Spleen (tissue), 7 donors: ENCODE results near the gene RND3.

Source experiments
- POLR2A ChIP-seq, 3 donors: fragments of 450-650 bp; IDR thresholded peaks; one replicate each; pipeline ENCODE4 v1.5.1; 2017; ENCODE audit warnings: antibody characterized with exemption in 3 of 3, mild to moderate bottlenecking in 1 of 3
- POLR2AphosphoS5 ChIP-seq, 3 donors: sonication (generic); formaldehyde crosslinking; IDR thresholded peaks; one replicate each; pipeline ENCODE4 v1.5.1; 2017; ENCODE audit warnings: antibody characterized with exemption in 3 of 3
- TF ChIP-seq, protein P1 (sequence below), 11 experiments: fragments of 200-600 bp in 7 of 11; fragments of 450-650 bp in 4 of 11; sonication (generic) in 4 of 11; IDR thresholded peaks in 8 of 11; conservative IDR thresholded peaks in 3 of 11; 1 replicate in 7 of 11; 2 replicates in 4 of 11; pipeline versions ENCODE4 v1.4.0 to v1.8.0; 2016 to 2021; ENCODE audit warnings: antibody characterized with exemption in 11 of 11, inconsistent platforms in 4 of 11, mild to moderate bottlenecking in 1 of 11
- donor health status: DM: no; HTN: no; CAD: no; lungs with moderate emphysema.
- donor health status: DM: no; HTN: no; CAD: no.
- donor health status: DM: no; HTN: no; CAD: no.

DNA sequence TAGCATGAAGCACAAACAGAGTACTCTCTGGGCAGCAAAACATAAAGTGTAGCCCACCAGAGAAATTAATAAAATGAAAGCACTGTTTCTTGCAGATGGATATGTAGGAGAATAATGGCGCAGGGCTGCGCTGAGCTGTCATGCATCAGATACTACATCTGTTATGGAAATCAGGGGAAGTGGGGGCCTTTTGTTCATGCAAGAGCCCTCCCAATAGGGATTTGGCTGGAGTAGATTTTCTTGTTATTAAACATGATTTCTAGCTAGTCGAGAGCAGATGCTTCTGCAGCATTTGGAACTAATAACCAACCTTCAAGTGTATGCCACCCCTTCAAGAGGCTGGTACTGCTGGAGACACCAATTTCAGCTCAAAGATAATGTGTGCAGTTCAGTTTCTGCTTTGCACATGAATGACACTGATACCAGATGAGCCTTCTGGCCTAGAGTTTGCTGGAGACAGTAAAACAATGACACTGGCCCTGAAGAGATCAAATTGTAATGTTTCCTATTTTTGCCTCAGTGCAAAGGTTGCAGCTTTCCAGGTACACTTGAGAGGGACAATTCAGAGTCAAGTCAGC, 58.0 kb downstream of the RND3 start:
- TF ChIP-seq, protein P1, sequence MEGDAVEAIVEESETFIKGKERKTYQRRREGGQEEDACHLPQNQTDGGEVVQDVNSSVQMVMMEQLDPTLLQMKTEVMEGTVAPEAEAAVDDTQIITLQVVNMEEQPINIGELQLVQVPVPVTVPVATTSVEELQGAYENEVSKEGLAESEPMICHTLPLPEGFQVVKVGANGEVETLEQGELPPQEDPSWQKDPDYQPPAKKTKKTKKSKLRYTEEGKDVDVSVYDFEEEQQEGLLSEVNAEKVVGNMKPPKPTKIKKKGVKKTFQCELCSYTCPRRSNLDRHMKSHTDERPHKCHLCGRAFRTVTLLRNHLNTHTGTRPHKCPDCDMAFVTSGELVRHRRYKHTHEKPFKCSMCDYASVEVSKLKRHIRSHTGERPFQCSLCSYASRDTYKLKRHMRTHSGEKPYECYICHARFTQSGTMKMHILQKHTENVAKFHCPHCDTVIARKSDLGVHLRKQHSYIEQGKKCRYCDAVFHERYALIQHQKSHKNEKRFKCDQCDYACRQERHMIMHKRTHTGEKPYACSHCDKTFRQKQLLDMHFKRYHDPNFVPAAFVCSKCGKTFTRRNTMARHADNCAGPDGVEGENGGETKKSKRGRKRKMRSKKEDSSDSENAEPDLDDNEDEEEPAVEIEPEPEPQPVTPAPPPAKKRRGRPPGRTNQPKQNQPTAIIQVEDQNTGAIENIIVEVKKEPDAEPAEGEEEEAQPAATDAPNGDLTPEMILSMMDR (IDR thresholded peaks at IDR 0.05 in 8 of 11, conservative IDR thresholded peaks at IDR 0.05 in 3 of 11), result no peak
- TF ChIP-seq POLR2A (IDR thresholded peaks at IDR 0.05) (no peak), POLR2AphosphoS5 (IDR thresholded peaks at IDR 0.05) (no peak)
